Activated CD4-positive, alpha-beta T cell treated with anti-CD3 and anti-CD28 coated beads for 1 hour (primary cell): Measurements from ENCODE around the gene RAX2.

Source experiments
- DNase-seq: peaks from one replicate; pipeline ENCODE4 v3.0.0-alpha.2; 2020

Gene RAX2

DNA sequence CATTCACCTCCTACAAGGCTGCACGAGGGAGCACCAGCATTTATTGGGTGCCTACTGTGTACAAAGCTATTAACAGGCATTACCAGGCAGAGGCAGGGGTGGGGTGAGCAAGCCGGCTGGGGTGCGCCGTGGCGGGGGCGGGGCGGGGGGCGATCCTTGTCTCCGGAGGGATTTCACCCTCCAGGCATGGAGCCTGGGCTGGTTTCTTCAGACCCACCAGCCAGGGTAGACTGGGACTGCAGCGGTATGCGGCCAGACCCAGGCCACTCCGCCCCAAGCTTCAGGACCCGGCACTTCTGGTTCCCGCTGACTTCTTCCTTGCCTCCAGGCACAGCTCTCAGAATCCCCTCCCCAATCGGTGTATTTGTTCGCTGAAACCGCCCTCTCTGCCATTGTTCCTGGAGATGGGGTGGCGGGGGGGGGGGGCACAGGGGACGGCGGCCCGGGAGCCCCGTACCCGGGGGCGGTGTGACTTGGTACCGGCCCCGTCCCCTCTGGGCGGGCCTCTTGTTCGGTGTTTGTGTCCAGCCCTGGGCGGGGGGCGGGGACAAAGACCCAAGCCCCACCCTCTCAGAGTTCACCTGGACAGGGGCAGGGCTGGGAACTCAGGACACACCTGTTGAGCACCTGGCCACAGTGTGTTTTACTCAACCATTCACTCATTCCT is 49.5 kb downstream of the RAX2 start:
- DNase-seq: no peak

DNA sequence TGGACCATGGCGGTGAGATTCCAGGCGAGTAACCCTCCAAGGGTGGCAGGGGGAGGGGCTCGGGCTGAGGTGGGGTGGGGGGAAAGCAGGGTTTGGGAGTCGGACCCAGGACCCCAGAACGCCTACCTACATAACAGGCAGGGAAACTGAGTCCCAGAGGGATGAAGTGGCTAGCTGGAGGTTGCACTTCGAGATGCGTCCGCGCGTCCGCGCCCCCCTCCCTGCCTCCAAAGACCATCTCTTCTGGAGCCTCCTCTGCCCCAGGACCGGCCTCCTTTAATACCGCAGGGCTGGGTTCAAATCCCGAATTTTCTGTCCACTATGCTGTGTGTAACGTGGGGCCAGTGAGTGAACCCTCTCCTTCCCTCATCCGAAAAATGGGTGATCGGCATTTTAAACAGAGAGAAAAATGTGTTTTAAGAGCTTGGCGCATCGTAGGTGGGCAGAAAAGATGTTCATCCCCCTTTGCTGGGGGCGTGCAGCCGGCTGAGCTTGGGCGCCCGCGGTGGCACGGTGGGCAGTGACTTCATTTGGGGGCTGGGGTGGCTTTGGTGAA is 50.1 kb downstream of the RAX2 start:
- DNase-seq: no peak

GRCh38 chr19:3721131-3721886 is 50.7 kb downstream of the RAX2 start:
- peak; percentile 79 for DNase-seq

GRCh38 chr19:3720349-3720917 is 51.6 kb downstream of the RAX2 start:
- no peak for DNase-seq

DNA sequence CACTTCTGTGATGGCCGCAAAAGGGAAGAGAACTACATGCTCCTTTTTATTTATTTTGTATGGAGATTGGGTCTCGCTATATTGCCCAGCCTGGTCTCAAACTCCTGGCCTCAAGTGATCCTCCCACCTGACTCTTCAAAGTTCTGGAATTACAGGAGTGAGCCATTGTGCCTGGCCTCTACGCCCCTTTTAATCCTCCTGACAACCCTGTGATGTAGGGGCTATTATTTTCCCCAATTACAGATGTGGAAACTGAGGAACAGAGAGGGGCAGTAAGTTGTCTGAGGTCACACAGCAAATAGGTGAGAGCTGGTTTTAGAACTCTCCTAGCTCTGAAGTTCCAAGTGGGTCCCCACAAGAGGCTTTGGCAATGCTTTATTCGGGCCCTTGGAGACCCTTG is 52.2 kb downstream of the RAX2 start:
- DNase-seq: no peak
